ENCODE measurements around the gene PRUNE1. TPM values are rescaled to one million over a fixed set of nuclear protein-coding genes. Genes with fewer than 3 reads are reported as not detected.

PRUNE1 gene
- total RNA-seq, 2 experiments from 2014 or later, result 13.8 to 16.6 TPM

DNA sequence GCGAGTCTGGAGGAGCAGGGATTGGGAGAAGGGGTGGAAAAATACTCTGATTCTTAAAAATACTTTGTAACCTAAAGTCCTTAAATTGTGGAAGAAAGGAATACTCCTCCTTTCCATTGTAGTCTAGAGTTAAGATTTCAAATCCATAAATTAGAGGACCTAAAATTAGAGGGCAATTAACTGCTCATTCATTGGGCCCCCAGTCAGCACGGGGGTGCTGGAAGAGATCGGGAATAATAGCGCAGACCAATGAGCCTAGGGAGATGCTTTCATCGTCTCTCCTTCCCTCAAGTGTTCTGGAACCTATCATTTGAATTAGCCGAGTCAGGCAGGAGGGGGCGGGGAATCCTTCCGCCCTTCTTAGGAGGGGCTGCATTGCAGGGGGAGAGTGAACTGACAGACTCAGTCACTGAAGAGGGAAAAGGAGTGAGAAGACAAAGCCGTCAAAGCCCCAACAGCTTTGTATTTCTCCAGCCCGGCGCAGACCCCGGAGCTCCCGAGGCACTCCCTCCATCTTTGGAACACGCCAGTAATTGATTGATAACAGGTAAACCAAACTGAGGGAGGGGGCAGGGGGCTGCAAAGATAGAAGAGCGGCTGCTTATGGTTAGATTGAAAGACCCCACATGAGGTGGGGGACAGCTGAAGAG, 51.9 kb downstream of the PRUNE1 start, which contains the start of gene MLLT11:
Gene MLLT11, plus strand, starts transcription at position 391 of the 650 bp plus-strand sequence. CDS start 6,828 bp downstream, outside the sequence.
- ChIA-PET CTCF (interaction anchor here (0.6 to 7.4 kb wide), 14 partner anchors 8 to 152 kb away, joined by 3 to 48 read pairs (median 5); partner anchors contain the start of genes C1orf56, GABPB2 and MINDY1), POLR2A (interaction anchor here (0.9 to 9.3 kb wide), 8 partner anchors 8 to 267 kb away, joined by 3 to 148 read pairs (median 20); partner anchors contain the start of genes C1orf56, GABPB2, MINDY1 and PI4KB)
- no peaks in the 10 kb centered on the region for H3K27me3 Mint-ChIP-seq
- H3K4me1 Mint-ChIP-seq, result peaks cover 43% of the 10 kb centered on the region
- DNase-seq, result peak; percentile 21
- peak within 1 kb of the TSS; percentile 97 for H3K27ac Mint-ChIP-seq
- no peaks in the 10 kb centered on the region for H3K9me3 Mint-ChIP-seq
- peak within 1 kb of the TSS; percentile 97 for H3K4me3 Mint-ChIP-seq
- peaks cover 46% of the 10 kb centered on the region for H3K36me3 Mint-ChIP-seq (ENCODE audit: low read depth)

- H3K36me3 Mint-ChIP-seq (ENCODE audit: low read depth), result peaks cover 41% of the 10 kb centered on the region
- H3K4me3 Mint-ChIP-seq, result peak overlapping the region; percentile 97
- peaks cover 36% of the 10 kb centered on the region for H3K4me1 Mint-ChIP-seq
- ChIA-PET CTCF (interaction anchor here (1.1 to 7.4 kb wide), 6 partner anchors 10 to 151 kb away, joined by 3 to 48 read pairs (median 7); partner anchors contain the start of genes C1orf56 and GABPB2), POLR2A (interaction anchor here (1.1 to 9.3 kb wide), 5 partner anchors 8 to 97 kb away, joined by 6 to 148 read pairs (median 65); partner anchors contain the start of genes C1orf56, GABPB2, MINDY1 and TNFAIP8L2)
- H3K27ac Mint-ChIP-seq, result peak overlapping the region; percentile 13
- no peaks in the 10 kb centered on the region for H3K9me3 Mint-ChIP-seq
- no peak for DNase-seq
- H3K27me3 Mint-ChIP-seq, result no peaks in the 10 kb centered on the region
Observed at GRCh38 chr1:151060657-151061421, 52.6 kb downstream of the PRUNE1 start.

DNA sequence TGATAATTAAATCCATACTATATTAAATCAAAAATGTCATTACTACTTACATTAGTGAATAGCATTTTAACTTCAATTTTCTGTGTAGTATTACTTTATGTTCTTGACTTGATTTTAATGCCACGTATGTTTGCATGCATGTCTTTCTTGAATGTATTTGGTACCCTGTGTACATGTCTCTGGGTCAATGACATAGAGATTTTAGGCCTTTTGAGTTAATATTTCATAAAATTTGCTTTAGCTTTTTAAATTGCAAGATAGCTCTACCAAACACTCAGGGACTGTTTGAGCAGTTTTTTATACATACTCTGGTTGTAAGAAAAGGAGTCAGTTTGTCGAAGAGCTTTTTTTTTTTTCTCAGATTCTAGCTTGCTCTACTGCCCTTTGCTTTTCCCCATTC, 53.5 kb downstream of the PRUNE1 start:
- peaks cover 27% of the 10 kb centered on the region for H3K4me1 Mint-ChIP-seq
- POLR2A ChIA-PET, result interaction anchor here (0.7 to 9.3 kb wide), 3 partner anchors 10 to 68 kb away, joined by 3 to 148 read pairs (median 129); partner anchors contain the start of genes C1orf56 and GABPB2
- peaks cover 33% of the 10 kb centered on the region for H3K36me3 Mint-ChIP-seq (ENCODE audit: low read depth)
- no peaks in the 10 kb centered on the region for H3K9me3 Mint-ChIP-seq
- H3K27me3 Mint-ChIP-seq, result no peaks in the 10 kb centered on the region
- no peak for DNase-seq
- no peak overlapping the region for H3K27ac Mint-ChIP-seq
- H3K4me3 Mint-ChIP-seq, result no peak overlapping the region
- CTCF ChIA-PET, result interaction anchor here (0.5 to 7.4 kb wide), 7 partner anchors 9 to 128 kb away, joined by 3 to 48 read pairs (median 3); partner anchors contain the start of genes C1orf56, GABPB2 and VPS72

GRCh38 chr1:151062741-151063371, 54.6 kb downstream of the PRUNE1 start:
- peaks cover 27% of the 10 kb centered on the region for H3K36me3 Mint-ChIP-seq (ENCODE audit: low read depth)
- peaks cover 21% of the 10 kb centered on the region for H3K4me1 Mint-ChIP-seq
- no peaks in the 10 kb centered on the region for H3K27me3 Mint-ChIP-seq
- POLR2A ChIA-PET, result interaction anchor here (1.1 to 9.3 kb wide), 3 partner anchors 9 to 95 kb away, joined by 3 to 148 read pairs (median 129); partner anchors contain the start of genes C1orf56 and GABPB2
- DNase-seq, result no peak
- CTCF ChIA-PET, result interaction anchor here (0.5 to 2.8 kb wide), 3 partner anchors 8 to 147 kb away, joined by 3 to 20 read pairs (median 11); partner anchors contain the start of gene GABPB2
- no peak overlapping the region for H3K4me3 Mint-ChIP-seq
- H3K9me3 Mint-ChIP-seq, result no peaks in the 10 kb centered on the region
- no peak overlapping the region for H3K27ac Mint-ChIP-seq

DNA sequence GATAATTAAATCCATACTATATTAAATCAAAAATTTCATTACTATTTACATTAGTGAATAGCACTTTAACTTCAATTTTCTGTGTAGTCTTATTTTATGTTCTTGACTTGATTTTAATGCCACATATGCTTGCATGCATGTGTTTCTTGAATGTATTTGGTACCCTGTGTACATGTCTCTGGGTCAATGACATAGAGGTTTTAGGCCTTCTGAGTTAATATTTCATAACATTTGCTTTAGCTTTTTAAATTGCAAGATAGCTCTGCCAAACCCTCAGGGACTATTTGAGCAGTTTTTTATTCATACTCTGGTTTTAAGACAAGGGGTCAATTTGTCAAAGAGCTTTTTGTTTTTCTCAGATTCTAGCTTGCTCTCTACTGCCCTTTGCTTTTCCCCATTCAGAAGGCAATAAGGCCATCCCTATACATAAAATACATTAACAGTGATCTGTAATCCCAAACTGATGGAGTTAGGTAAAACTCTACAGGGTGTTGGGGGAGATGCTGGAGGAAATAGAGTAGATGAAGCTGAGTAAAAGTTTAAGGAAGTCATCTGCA, 56.9 kb downstream of the PRUNE1 start:
- Mint-ChIP-seq H3K27me3 (no peaks in the 10 kb centered on the region), H3K36me3 (ENCODE audit: low read depth) (peaks cover 11% of the 10 kb centered on the region), H3K27ac (no peak overlapping the region), H3K4me3 (no peak overlapping the region), H3K4me1 (peaks cover 27% of the 10 kb centered on the region), H3K9me3 (no peaks in the 10 kb centered on the region)
- no peak for DNase-seq
- CTCF ChIA-PET, result no interaction called here
- POLR2A ChIA-PET, result interaction anchor here (0.7 to 1.4 kb wide), 3 partner anchors 10 to 17 kb away, joined by 3 to 5 read pairs (median 4); partner anchors contain the start of gene C1orf56

GRCh38 chr1:151067185-151067584, 58.9 kb downstream of the PRUNE1 start:
- H3K27ac Mint-ChIP-seq, result no peak overlapping the region
- DNase-seq, result no peak
- CTCF ChIA-PET, result interaction anchor here (0.9 to 1.6 kb wide), 2 partner anchors 20 to 89 kb away, joined by 4 to 5 read pairs; partner anchors contain the start of genes C1orf56 and TNFAIP8L2
- H3K4me3 Mint-ChIP-seq, result no peak overlapping the region
- H3K9me3 Mint-ChIP-seq, result no peaks in the 10 kb centered on the region
- POLR2A ChIA-PET, result interaction anchor here (0.9 to 1.1 kb wide), 2 partner anchors 9 to 89 kb away, joined by 3 to 4 read pairs; partner anchors contain the start of gene TNFAIP8L2
- peaks cover 17% of the 10 kb centered on the region for H3K36me3 Mint-ChIP-seq (ENCODE audit: low read depth)
- H3K27me3 Mint-ChIP-seq, result no peaks in the 10 kb centered on the region
- peaks cover 26% of the 10 kb centered on the region for H3K4me1 Mint-ChIP-seq

DNA sequence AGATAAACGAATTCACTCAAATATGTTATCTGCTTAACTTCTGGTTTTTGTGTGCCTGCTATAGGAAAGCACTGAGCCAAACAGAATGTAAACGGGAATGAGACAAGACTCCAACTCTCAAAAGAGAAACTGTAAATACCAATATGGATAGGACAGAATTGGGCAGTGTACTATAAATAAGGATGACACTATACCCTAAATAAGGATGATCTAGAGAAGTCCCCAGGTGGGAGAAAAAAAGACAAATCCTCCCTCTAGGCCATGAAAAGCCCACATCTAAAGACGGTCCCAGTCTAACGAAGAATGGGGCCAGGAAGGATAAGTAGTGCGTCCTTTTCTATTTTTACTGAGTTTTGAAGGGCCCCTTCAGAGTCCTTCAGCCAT, 60.8 kb downstream of the PRUNE1 start:
- DNase-seq, result no peak
- Mint-ChIP-seq H3K27me3 (no peaks in the 10 kb centered on the region), H3K4me3 (peak overlapping the region; percentile 98), H3K4me1 (peaks cover 31% of the 10 kb centered on the region), H3K27ac (peak overlapping the region; percentile 24), H3K36me3 (ENCODE audit: low read depth) (peaks cover 28% of the 10 kb centered on the region), H3K9me3 (no peaks in the 10 kb centered on the region)
- POLR2A ChIA-PET, result interaction anchor here (1.1 to 5.2 kb wide), 3 partner anchors 9 to 11 kb away, joined by 6 to 129 read pairs (median 15); partner anchors contain the start of genes CDC42SE1 and MLLT11
- CTCF ChIA-PET, result interaction anchor here (1.3 kb wide), 2 partner anchors 10 to 44 kb away, joined by 4 to 5 read pairs; partner anchors contain the start of gene CDC42SE1

DNA sequence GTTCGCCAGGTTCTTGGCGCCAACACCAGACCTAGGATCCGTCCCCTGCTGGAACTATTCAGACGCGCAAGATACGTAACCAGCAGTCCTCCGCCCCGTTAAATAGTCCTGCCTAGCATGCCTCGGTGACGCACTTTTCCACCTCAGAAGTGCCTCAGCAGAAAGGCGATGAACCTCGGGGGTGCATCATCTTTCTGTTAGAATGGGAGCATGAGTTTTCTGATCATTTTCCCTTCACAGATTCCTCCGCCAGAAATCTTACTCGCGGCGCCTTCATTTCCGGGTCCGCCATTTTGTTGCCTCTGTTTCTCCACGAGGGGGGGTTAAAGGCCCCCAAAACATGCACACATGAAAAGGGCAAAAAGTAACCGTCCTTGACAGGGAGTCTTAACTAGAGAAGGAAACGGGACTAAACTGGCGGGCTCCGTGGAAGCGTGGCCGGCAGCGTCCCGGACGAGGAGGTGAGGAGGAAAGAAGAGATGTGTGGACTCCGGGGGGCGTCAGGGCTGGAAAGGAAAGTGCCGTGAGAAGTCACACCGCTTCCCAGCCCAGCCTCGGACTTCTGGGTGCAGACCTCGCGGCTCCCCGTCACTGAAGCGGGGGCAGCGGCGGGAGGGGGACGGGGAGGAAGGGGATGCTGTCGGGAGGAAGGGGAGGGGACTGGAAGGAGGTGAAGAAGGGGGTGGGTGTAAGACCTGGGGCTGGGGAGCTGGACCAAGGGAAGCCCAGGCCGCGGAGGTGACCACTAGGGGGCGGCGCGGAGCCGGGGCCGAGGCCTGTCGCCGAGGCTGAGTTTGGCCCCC, 62.4 kb downstream of the PRUNE1 start, which contains the start of gene GABPB2:
Gene GABPB2, plus strand, starts transcription at position 288 of the 803 bp plus-strand sequence. CDS start 17,429 bp downstream, outside the sequence.
- Mint-ChIP-seq H3K27me3 (no peaks in the 10 kb centered on the region), H3K4me3 (peak within 1 kb of the TSS; percentile 98), H3K9me3 (no peaks in the 10 kb centered on the region), H3K27ac (peak within 1 kb of the TSS; percentile 99), H3K4me1 (peaks cover 31% of the 10 kb centered on the region), H3K36me3 (ENCODE audit: low read depth) (peaks cover 33% of the 10 kb centered on the region)
- POLR2A ChIA-PET, result interaction anchor here (0.8 to 5.2 kb wide), 14 partner anchors 12 to 97 kb away, joined by 3 to 129 read pairs (median 4); partner anchors contain the start of genes C1orf56, CDC42SE1, MINDY1 and MLLT11
- DNase-seq, result peak; percentile 88
- CTCF ChIA-PET, result interaction anchor here (0.9 to 4.1 kb wide), 18 partner anchors 9 to 270 kb away, joined by 3 to 23 read pairs (median 6); partner anchors contain the start of genes CDC42SE1, MINDY1, MLLT11 and TNFAIP8L2

GRCh38 chr1:151072224-151072623, 64.0 kb downstream of the PRUNE1 start:
- Mint-ChIP-seq H3K36me3 (ENCODE audit: low read depth) (peaks cover 33% of the 10 kb centered on the region), H3K27ac (peak overlapping the region; percentile 99), H3K27me3 (no peaks in the 10 kb centered on the region), H3K4me3 (no peak overlapping the region), H3K4me1 (peaks cover 31% of the 10 kb centered on the region), H3K9me3 (no peaks in the 10 kb centered on the region)
- ChIA-PET POLR2A (interaction anchor here (1.1 to 5.2 kb wide), 5 partner anchors 14 to 86 kb away, joined by 3 to 129 read pairs (median 9); partner anchors contain the start of genes C1orf56, CDC42SE1, MLLT11 and TNFAIP8L2), CTCF (interaction anchor here (0.8 to 4.1 kb wide), 12 partner anchors 10 to 209 kb away, joined by 3 to 23 read pairs (median 8); partner anchors contain the start of genes CDC42SE1, MINDY1, MLLT11 and TNFAIP8L2)
- DNase-seq, result no peak
